Transverse colon (tissue), 3 donors: ENCODE data around the gene CPN1.

Experiments
- CTCF ChIP-seq, 5 experiments: fragments of 200-600 bp in 3 of 5; fragments of 450-650 bp in 2 of 5; sonication (generic) in 3 of 5; IDR thresholded peaks; 1 replicate in 2 of 5; 2 replicates in 3 of 5; pipeline ENCODE4 v1.5.1; 2016 to 2017; ENCODE audit warnings: antibody characterized with exemption in 5 of 5, inconsistent platforms in 3 of 5, mild to moderate bottlenecking in 2 of 5, moderate library complexity in 1 of 5
- POLR2A ChIP-seq: fragments of 450-650 bp; IDR thresholded peaks from one replicate; pipeline ENCODE4 v1.6.1; 2016; ENCODE audit warnings: antibody characterized with exemption, mild to moderate bottlenecking, moderate library complexity

GRCh38 chr10:100120550-100120949 lies 38.9 kb upstream of the CPN1 start:
- TF ChIP-seq POLR2A (no peak), CTCF (IDR thresholded peaks at IDR 0.05) (no peak)
